Activated CD8-positive, alpha-beta T cell treated with anti-CD3 and anti-CD28 coated beads for 36 hours (primary cell): ENCODE data around the gene ZNF532. TPM values are rescaled to one million over a fixed set of nuclear protein-coding genes. Genes with fewer than 3 reads are reported as not detected.

Experiments used
- ATAC-seq: fragments of 200-7000 bp; cut with Tn5 transposase; one replicate; pipeline ENCODE4 v1.10.0; 2021; ENCODE audit warnings: mild to moderate bottlenecking, moderate library complexity
- CTCF ChIA-PET: fragments of 350-600 bp; sonication (Branson Sonifier 250); formaldehyde crosslinking; loops from one replicate; lab custom pipeline; 2021; ENCODE audit warnings: antibody characterized with exemption; lab: Charles Lee
- POLR2A ChIA-PET: fragments of 350-600 bp; sonication (Branson Sonifier 250); formaldehyde crosslinking; loops from one replicate; lab custom pipeline; 2021; ENCODE audit warnings: antibody characterized with exemption; lab: Charles Lee
- DNase-seq: peaks from one replicate; pipeline ENCODE4 v3.0.0-alpha.2; 2020
- H3K27ac Mint-ChIP-seq: one replicate; pipeline ENCODE4 v1.8.0; 2021; ENCODE audit warnings: mild to moderate bottlenecking, mixed read lengths
- H3K27me3 Mint-ChIP-seq: one replicate; pipeline ENCODE4 v1.8.0; 2021; ENCODE audit warnings: mixed read lengths
- H3K36me3 Mint-ChIP-seq: one replicate; pipeline ENCODE4 v1.8.0; 2021; ENCODE audit warnings: low read depth, mixed read lengths
- H3K4me1 Mint-ChIP-seq: one replicate; pipeline ENCODE4 v1.8.0; 2021; ENCODE audit warnings: low read depth, mixed read lengths
- H3K4me3 Mint-ChIP-seq: one replicate; pipeline ENCODE4 v1.8.0; 2021; ENCODE audit warnings: mild to moderate bottlenecking, moderate library complexity, mixed read lengths
- H3K9me3 Mint-ChIP-seq: one replicate; pipeline ENCODE4 v1.8.0; 2021; ENCODE audit warnings: mixed read lengths
- intact Hi-C: fragments of 100-400 bp; cut with micrococcal nuclease; formaldehyde crosslinking; loops from one replicate; pipeline ENCODE4 v1.10.0; 2022
- total RNA-seq, 2 experiments: library from RNA; stranded (reverse); gene quantifications; one replicate each; pipeline ENCODE4 v1.2.3, GENCODE V29; 2021
- TF ChIP-seq, protein P1 (sequence below): fragments of 200-600 bp; IDR thresholded peaks from one replicate; pipeline ENCODE4 v1.8.0; 2022; ENCODE audit warnings: antibody characterized with exemption, mild to moderate bottlenecking

The ZNF532 gene
- total RNA-seq, 2 experiments from 2014 or later: 1.3 to 1.8 TPM

DNA sequence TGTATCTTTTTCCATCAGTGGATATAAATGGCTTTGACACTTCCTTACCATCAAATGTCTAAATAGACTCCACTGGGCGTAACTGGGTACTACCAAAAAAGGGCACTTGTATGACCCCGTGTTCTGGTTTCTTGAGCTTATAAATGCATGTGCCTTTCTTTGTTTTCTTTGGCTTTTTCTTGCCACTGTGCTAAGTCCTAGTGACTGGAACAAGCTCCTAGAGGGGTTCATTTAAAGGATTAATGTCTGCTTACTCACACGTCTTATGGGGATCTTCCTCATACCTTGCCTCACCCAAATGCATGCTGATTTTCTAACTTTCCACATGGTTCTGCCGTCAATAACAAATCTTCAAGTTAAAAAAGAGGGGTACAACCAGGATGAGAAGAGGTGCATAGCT lies 19.8 kb upstream of the ZNF532 start:
- Mint-ChIP-seq H3K4me3 (no peak overlapping the region), H3K27ac (no peak overlapping the region), H3K36me3 (no peaks in the 10 kb centered on the region), H3K4me1 (peaks cover 2% of the 10 kb centered on the region), H3K27me3 (peaks cover 51% of the 10 kb centered on the region), H3K9me3 (no peaks in the 10 kb centered on the region)
- DNase-seq: no peak
- TF ChIP-seq, protein P1, sequence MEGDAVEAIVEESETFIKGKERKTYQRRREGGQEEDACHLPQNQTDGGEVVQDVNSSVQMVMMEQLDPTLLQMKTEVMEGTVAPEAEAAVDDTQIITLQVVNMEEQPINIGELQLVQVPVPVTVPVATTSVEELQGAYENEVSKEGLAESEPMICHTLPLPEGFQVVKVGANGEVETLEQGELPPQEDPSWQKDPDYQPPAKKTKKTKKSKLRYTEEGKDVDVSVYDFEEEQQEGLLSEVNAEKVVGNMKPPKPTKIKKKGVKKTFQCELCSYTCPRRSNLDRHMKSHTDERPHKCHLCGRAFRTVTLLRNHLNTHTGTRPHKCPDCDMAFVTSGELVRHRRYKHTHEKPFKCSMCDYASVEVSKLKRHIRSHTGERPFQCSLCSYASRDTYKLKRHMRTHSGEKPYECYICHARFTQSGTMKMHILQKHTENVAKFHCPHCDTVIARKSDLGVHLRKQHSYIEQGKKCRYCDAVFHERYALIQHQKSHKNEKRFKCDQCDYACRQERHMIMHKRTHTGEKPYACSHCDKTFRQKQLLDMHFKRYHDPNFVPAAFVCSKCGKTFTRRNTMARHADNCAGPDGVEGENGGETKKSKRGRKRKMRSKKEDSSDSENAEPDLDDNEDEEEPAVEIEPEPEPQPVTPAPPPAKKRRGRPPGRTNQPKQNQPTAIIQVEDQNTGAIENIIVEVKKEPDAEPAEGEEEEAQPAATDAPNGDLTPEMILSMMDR: no peak
- ATAC-seq: no peak
- ChIA-PET CTCF (no interaction called here), POLR2A (no interaction called here)
- intact Hi-C loops: no loop called here

DNA sequence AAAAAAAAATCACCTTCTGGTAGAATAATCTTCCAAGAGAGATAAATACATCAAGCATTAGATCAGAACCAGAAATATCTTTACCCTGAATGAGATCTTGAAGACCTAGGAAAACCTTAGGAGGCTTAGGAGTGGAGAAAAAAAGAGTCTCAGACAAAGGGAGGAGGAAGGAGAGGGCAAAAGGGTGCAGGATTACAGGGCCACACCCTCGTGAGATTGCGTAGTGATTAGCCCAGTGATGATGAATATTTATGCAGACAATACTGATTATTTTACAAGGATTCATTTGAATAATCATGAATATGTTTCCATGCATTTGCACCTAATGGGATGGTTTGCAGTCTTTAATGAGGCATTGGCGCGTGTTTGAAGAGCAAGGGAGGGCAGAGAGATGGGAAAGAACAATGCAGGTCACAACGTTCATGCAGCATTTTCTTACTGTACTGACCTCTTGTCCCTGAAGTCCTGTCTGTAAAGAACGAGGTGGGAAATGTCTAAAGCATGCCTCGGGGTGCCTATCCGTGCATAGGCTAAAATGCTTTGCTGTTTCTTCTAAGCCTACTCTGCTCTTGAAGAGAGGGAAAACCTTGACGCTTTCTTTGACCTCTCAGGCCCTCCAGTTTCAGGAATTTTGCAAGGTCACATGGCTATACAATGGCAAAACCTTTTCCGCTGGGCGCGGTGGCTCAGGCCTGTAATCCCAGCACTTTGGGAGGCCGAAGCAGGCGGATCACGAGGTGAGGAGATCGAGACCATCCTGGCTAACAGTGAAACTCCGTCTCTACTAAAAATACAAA lies 18.6 kb upstream of the ZNF532 start:
- Mint-ChIP-seq H3K27me3 (peaks cover 52% of the 10 kb centered on the region), H3K4me3 (no peak overlapping the region), H3K9me3 (no peaks in the 10 kb centered on the region), H3K27ac (no peak overlapping the region), H3K36me3 (no peaks in the 10 kb centered on the region), H3K4me1 (peaks cover 2% of the 10 kb centered on the region)
- intact Hi-C loops: no loop called here
- DNase-seq (no peak), ATAC-seq (no peak)
- TF ChIP-seq, protein P1: no peak
- CTCF ChIA-PET: no interaction called here
- POLR2A ChIA-PET: no interaction called here

DNA sequence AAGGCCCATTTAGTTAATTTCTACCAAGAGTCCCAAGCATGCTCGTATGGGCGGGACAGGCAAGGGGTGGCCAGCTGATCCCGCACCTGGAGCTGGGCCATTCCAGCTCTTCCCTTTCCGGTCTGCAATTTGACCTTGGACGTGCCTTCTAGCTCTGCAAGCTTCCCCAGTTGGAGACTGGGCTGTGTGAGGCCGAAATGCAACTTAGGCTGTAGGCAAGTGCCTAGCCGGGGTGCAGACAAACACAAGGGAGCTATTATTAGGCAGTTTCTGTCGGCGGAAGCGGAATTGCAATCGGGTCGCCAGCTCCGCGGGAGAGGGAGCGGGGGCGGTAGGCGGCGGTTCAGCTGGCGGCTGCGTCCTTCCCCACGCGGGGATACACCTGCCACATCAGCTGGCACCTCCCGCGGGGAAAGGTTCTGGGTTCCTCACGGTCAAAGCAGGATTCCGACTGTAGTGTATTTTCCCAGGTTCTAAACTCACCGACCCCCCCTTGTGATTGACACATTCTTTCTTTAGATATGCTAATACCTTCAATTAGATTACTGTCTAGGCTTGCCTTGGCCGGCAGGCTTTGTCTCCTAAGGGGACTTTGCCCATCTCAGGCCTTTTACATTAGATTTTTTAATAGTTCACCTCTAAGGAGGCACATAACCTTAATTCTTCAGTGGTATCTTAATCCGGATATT lies 17.1 kb upstream of the ZNF532 start:
- TF ChIP-seq, protein P1: no peak
- no peak overlapping the region for H3K27ac Mint-ChIP-seq
- H3K9me3 Mint-ChIP-seq: no peaks in the 10 kb centered on the region
- ChIA-PET CTCF (interaction anchor here (0.6 kb wide), 1 partner anchor 270 kb away, joined by 3 read pairs; no protein-coding TSS in a partner anchor), POLR2A (no interaction called here)
- intact Hi-C loops: no loop called here
- peaks cover 51% of the 10 kb centered on the region for H3K27me3 Mint-ChIP-seq
- peaks cover 2% of the 10 kb centered on the region for H3K4me1 Mint-ChIP-seq
- H3K4me3 Mint-ChIP-seq: no peak overlapping the region
- DNase-seq (peak; percentile 10), ATAC-seq (no peak)
- H3K36me3 Mint-ChIP-seq: no peaks in the 10 kb centered on the region

DNA sequence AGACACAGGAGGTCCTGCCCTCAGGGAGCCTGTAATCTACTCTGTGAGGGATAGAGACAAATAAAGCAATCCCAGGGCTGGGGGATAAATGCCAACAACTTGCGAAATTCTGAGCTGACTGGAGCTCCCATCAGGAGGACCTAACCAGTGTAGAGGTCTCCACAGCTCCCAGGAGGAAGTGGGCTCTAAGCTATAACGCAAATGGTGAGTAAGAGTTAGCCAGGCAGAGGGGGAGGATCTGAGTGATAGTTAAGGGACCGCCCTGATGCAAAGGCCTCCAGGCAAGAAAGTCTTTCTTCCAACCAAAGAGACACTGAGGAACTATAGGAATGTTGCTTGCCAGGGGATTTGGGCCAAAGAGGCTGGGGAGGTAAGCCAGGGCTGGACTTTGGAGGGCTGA lies 16.0 kb upstream of the ZNF532 start:
- ATAC-seq: no peak
- ChIA-PET CTCF (no interaction called here), POLR2A (no interaction called here)
- Mint-ChIP-seq H3K9me3 (no peaks in the 10 kb centered on the region), H3K36me3 (no peaks in the 10 kb centered on the region), H3K27ac (no peak overlapping the region), H3K4me3 (no peak overlapping the region), H3K27me3 (peaks cover 50% of the 10 kb centered on the region), H3K4me1 (peaks cover 2% of the 10 kb centered on the region)
- DNase-seq: no peak
- intact Hi-C loops: no loop called here
- TF ChIP-seq, protein P1: no peak
